ENCODE measurements around the gene GGTA1. TPM values are rescaled to one million over a fixed set of nuclear protein-coding genes. Genes with fewer than 3 reads are reported as not detected.
"Not testable (repeated sequence)": the region's sequence is repeated elsewhere in the genome, so short reads cannot be mapped to it uniquely, and the experiment has no call there.

The GGTA1 gene
- total RNA-seq, 4 donors from 2014 or later = 5.8 to 8.6 (median 6.5) TPM

DNA sequence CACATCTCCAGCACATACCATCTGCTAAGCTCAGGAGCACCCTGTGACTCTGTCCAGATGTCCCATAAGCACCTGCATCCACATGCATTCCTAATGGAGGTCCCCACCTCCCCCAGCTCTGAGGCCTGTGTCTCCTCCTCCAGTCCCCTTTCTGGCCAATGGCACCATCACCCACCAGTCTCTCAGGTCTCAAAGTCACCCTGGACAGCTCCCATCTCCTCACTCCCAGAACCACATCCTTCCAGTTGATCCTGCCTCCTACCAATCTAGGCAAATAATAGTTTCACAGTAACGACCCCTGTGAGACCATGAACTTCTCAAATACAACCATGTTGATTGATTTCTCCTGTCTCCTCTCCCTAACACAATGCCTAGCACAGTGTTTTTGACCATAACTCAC lies 40.1 kb downstream of the GGTA1 start:
- H3K27ac ChIP-seq = no peak overlapping the region

DNA sequence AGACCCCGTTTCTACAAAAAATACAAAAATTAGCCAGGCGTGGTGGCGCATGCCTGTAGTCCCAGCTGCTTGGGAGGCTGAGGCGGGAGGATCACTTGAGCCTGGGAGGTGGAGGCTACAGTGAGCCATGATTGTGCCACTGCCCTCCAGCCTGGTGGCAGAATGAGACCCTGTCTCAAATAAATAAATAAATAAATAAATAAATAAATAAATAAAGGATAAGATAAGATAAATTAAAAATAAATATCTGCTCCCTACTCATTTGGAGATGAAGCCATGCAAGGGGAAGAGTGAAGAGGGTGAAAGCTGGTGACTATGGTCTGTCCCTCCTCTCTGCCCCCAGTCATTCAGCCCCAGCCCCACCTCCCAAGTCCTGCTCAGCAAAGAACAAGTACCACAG lies 41.2 kb downstream of the GGTA1 start:
- not testable (repeated sequence) for H3K9me3 ChIP-seq; H3K27ac ChIP-seq; H3K4me3 ChIP-seq; H3K27me3 ChIP-seq; H3K36me3 ChIP-seq; DNase-seq (ENCODE audit: low spot score in 2 of 2); H3K4me1 ChIP-seq
- WGBS = 98% methylated on average over 4 of the region's 4 CpGs

More for the DNA sequence above, 40.1 kb downstream of the GGTA1 start:
- H3K4me1 ChIP-seq = peaks cover 7% of the 10 kb centered on the region
- WGBS = 68% methylated on average over 1 of the region's 1 CpG
- no peaks in the 10 kb centered on the region for H3K9me3 ChIP-seq
- H3K27me3 ChIP-seq = no peaks in the 10 kb centered on the region
- no peaks in the 10 kb centered on the region for H3K36me3 ChIP-seq
- no peak overlapping the region for H3K4me3 ChIP-seq
- no peak for TF ChIP-seq POLR2AphosphoS5 (IDR thresholded peaks at IDR 0.05)
- TF ChIP-seq EP300 (IDR thresholded peaks at IDR 0.05) = no peak
- TF ChIP-seq, protein P1, sequence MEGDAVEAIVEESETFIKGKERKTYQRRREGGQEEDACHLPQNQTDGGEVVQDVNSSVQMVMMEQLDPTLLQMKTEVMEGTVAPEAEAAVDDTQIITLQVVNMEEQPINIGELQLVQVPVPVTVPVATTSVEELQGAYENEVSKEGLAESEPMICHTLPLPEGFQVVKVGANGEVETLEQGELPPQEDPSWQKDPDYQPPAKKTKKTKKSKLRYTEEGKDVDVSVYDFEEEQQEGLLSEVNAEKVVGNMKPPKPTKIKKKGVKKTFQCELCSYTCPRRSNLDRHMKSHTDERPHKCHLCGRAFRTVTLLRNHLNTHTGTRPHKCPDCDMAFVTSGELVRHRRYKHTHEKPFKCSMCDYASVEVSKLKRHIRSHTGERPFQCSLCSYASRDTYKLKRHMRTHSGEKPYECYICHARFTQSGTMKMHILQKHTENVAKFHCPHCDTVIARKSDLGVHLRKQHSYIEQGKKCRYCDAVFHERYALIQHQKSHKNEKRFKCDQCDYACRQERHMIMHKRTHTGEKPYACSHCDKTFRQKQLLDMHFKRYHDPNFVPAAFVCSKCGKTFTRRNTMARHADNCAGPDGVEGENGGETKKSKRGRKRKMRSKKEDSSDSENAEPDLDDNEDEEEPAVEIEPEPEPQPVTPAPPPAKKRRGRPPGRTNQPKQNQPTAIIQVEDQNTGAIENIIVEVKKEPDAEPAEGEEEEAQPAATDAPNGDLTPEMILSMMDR (IDR thresholded peaks at IDR 0.05) = no peak
- TF ChIP-seq POLR2A (IDR thresholded peaks at IDR 0.05) = no peak
- no peak for DNase-seq (ENCODE audit: low spot score in 2 of 2)

DNA sequence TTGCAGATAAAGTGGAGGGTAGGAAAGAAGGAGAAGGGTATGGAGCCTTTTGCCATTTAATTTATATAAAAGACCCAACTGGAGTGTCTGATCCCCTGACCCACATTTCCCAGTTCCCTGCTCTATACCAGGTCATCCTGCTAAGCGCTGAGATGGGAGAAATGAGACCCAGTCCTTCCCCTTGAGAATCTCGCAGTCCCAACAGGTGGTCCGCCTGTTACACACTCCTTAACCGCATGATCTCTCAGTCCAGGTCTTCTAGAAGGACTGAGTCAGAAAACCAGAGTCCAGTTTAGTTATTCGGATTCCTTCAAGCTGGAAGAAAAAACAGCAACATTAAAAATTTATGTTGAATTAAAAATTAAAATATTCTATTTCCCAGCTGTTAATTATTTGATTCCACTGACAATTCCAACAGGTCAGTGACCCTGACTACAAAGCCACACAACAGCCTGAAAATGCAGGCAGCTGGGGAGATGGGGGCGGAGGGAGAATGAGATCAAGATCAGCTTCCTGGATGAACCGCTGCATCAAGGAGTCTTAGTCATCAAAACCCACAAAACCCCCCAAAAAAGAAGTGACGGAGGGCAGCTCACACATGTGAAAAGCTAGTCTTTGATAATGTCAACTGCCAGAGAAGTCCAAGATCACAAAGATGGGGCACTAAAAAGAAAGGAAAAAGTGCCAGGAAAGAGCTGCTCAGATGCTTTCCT lies 44.0 kb downstream of the GGTA1 start:
- no peak for TF ChIP-seq POLR2AphosphoS5 (IDR thresholded peaks at IDR 0.05)
- TF ChIP-seq EP300 (IDR thresholded peaks at IDR 0.05) = no peak
- TF ChIP-seq POLR2A (IDR thresholded peaks at IDR 0.05) = no peak
- TF ChIP-seq, protein P1 (IDR thresholded peaks at IDR 0.05) = no peak
- DNase-seq (ENCODE audit: low spot score in 2 of 2) = no peak
- no peak overlapping the region for H3K4me3 ChIP-seq

DNA sequence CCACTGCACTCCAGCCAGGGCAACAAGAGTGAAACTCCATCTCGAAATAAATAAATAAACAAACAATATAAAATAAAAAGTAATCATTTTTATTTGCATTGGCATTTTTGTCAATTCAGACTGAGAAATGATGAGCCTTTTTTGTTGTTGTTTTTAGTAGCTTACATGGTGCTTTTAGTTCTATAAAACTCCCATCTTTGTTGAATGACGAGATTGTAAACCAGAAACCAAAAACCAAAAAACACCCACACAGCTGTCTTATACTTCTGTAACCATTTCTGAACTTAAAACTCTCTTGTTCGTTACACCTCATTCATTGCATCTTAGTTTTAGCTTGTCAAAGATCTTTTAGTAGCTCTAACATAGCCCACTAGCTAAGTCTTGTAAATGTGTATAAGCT lies 44.7 kb downstream of the GGTA1 start:
- WGBS = 87% methylated on average over 3 of the region's 3 CpGs
- Histone ChIP-seq H3K36me3 (no peaks in the 10 kb centered on the region), H3K27ac (no peak overlapping the region), H3K4me1 (peaks cover 11% of the 10 kb centered on the region), H3K4me3 (no peak overlapping the region), H3K27me3 (no peaks in the 10 kb centered on the region), H3K9me3 (no peaks in the 10 kb centered on the region)
- no peak for TF ChIP-seq EP300 (IDR thresholded peaks at IDR 0.05)
- no peak for TF ChIP-seq POLR2AphosphoS5 (IDR thresholded peaks at IDR 0.05)
- no peak for TF ChIP-seq POLR2A (IDR thresholded peaks at IDR 0.05)
- TF ChIP-seq, protein P1 (IDR thresholded peaks at IDR 0.05) = no peak
- DNase-seq (ENCODE audit: low spot score in 2 of 2) = no peak

More for the DNA sequence above, 44.0 kb downstream of the GGTA1 start:
- peaks cover 4% of the 10 kb centered on the region for H3K4me1 ChIP-seq
- WGBS = 87% methylated on average over 8 of the region's 8 CpGs
- H3K27me3 ChIP-seq = no peaks in the 10 kb centered on the region
- no peaks in the 10 kb centered on the region for H3K9me3 ChIP-seq
- no peak overlapping the region for H3K27ac ChIP-seq
- H3K36me3 ChIP-seq = no peaks in the 10 kb centered on the region

DNA sequence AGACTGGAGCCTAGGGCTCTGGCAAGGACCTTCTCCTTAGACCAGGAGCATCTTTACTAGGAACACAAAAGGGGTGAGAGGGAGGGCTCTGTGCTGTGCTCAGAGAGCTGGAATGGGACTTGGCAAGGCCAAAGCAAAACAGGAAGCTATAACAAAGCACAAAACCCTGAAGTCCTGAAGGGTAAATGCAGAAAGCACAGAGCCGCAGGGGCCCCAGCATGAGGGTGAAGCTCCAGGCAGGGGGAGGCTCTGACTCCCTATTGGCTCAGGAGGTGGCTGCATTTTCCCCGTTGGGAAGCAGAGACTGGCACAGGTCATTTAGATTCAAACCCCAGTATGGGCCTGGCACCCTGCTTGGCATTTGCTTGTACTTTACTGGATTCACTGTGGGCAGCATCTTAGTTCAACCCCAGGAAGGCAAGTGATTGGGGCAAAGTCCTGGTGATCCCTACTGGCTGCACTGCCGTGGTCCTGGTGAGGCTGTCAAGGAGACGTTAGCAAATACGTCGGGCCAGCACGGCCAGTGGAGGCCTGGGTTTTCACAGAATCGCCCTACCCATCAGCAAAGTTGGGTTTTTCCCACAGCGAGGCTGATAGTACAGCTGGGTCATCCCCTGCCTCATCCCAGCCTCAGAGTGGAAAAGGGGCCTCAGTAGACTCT lies 46.3 kb downstream of the GGTA1 start:
- H3K36me3 ChIP-seq = no peaks in the 10 kb centered on the region
- H3K9me3 ChIP-seq = no peaks in the 10 kb centered on the region
- no peak for DNase-seq (ENCODE audit: low spot score in 2 of 2)
- H3K4me1 ChIP-seq = peaks cover 12% of the 10 kb centered on the region
- no peak overlapping the region for H3K27ac ChIP-seq
- H3K4me3 ChIP-seq = no peak overlapping the region
- TF ChIP-seq POLR2AphosphoS5 (IDR thresholded peaks at IDR 0.05) = no peak
- no peak for TF ChIP-seq POLR2A (IDR thresholded peaks at IDR 0.05)
- TF ChIP-seq, protein P1 (IDR thresholded peaks at IDR 0.05) = no peak
- TF ChIP-seq EP300 (IDR thresholded peaks at IDR 0.05) = no peak
- 53% methylated on average over 6 of the region's 9 CpGs for WGBS
- H3K27me3 ChIP-seq = no peaks in the 10 kb centered on the region
